ENCODE results near the gene SSBP3.
"Not testable (repeated sequence)": the region's sequence is repeated elsewhere in the genome, so short reads cannot be mapped to it uniquely, and the experiment has no call there.

Gene SSBP3

DNA sequence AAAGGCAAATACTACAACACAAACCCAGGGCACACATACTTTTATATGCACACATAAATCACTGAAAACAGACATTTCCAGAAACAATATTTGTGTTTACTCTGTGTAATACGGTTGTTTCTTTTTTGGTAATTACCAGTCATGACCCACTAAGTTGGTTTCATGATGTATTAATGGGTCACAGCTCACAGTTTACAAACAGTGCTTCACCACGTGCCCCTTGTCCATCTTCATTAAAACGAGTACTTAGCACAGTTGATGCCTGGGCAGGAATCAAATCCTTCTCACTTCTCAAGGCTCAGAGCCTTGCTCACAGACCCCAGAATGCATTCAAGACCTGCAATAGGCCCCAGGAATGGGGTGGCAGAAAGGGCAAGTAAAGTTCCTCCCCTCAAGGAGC, 13.8 kb downstream of the SSBP3 start:
- DNase-seq (ENCODE audit: low spot score) = no peak

- no peak for DNase-seq (ENCODE audit: low spot score)
These were observed 14.6 kb downstream of the SSBP3 start for GRCh38 chr1:54391450-54392209.

- DNase-seq (ENCODE audit: low spot score) = no peak
These were observed 15.5 kb downstream of the SSBP3 start for GRCh38 chr1:54390655-54391054.

GRCh38 chr1:54389608-54390007, 16.6 kb downstream of the SSBP3 start:
- DNase-seq (ENCODE audit: low spot score) = not testable (repeated sequence)

DNA sequence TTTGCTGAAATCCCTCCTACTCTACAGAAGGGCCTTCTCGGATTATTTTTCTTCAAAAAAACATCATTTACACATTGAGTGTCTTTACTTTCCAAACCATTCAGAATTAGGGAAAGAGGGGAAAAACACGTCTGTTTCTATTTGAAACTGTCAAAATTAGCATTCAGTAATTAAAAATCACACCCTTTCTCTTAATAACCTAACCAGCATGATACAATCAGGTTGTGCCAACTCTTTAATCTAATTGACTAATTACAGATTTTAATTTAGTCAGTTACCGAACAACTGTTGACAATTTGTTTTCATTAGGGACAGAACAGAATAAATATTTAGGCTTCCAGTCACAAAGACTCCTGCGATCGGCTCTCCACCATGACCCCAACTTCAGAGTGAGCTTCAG, 18.8 kb downstream of the SSBP3 start:
- no peak for DNase-seq (ENCODE audit: low spot score)

DNA sequence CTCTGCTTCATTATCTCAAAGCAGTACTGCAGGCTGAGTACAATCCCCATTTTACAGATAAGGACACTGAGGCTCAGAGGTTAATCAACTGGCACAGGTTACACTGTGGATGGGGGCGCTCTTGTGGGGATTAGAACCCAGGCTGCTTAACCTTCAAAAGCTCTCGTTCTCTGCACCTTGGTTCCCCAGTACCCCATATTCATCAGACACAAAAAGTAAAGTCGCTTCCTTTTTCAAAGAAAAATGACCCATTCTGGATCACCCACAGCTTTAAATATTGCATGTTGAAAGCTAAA, 20.5 kb downstream of the SSBP3 start:
- no peak for DNase-seq (ENCODE audit: low spot score)

GRCh38 chr1:54384918-54385726, 21.1 kb downstream of the SSBP3 start:
- no peak for DNase-seq (ENCODE audit: low spot score)

DNA sequence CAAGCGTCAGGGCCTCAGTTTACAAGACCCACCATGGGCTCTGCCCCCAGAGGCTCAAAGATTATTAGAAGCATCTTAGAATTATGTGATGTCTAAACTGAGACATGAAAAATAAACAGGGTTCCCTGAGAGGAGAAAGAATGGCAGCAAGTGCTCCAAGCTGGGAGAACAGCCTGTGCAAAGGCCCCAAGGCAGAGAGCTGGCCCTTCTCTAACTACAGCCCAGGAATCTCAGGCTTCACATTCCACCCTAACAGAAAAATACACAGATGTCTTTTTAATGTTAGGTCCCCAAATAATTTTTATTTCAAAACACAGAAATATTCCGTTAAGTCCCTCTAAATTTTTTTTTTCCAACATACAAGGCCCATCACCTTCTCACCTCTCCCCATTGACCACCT, 21.7 kb downstream of the SSBP3 start:
- no peak for DNase-seq (ENCODE audit: low spot score)

DNA sequence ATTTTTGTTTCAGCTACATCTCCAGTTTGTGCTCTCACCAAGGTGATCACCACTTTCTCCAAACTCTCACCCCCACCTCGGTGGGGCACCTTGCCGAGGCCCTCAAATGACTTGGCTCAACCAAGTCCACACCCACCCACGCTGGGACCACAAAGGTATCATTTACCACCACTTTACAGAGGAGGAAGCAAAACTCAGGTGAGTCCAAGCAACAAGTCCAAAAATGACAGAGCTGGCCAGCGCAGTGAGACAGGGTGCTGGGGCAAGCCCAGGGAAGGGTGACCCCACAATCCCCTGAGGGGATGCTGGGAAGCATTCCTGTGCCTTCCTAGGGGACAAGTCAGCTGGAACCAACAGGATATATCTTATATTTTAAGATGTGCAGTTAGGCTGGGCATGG, 24.7 kb downstream of the SSBP3 start:
- DNase-seq (ENCODE audit: low spot score) = no peak

DNA sequence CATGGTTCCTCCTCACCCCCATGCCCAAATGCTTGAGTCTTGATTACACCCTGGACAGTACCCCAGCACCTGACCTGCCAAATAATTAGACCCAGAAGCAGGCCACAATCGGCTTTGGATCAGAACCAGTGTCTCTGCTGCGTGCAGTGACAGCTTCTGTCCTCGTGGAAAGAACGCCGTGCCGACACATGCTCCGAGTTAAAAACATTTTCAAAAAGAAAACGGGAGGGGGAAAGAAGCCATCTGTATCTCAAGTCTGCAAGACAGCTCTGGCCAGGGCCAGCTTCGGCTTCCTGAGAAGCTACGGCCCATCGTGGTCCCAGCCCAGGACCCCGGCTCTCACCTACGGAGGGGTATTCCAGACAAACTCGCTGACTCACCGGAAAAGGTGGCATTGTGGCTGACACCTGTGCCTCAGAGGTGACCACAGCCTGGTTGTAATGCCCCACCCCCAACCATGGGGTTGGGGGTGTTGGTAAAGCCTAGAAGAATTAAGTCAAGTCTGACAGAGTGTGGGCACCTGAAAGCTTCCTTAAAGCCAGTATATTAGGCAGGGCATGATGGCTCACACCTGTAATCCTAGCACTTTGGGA, 25.8 kb downstream of the SSBP3 start:
- DNase-seq (ENCODE audit: low spot score) = peak; percentile 36

GRCh38 chr1:54379555-54380289, 26.5 kb downstream of the SSBP3 start:
- no peak for DNase-seq (ENCODE audit: low spot score)

DNA sequence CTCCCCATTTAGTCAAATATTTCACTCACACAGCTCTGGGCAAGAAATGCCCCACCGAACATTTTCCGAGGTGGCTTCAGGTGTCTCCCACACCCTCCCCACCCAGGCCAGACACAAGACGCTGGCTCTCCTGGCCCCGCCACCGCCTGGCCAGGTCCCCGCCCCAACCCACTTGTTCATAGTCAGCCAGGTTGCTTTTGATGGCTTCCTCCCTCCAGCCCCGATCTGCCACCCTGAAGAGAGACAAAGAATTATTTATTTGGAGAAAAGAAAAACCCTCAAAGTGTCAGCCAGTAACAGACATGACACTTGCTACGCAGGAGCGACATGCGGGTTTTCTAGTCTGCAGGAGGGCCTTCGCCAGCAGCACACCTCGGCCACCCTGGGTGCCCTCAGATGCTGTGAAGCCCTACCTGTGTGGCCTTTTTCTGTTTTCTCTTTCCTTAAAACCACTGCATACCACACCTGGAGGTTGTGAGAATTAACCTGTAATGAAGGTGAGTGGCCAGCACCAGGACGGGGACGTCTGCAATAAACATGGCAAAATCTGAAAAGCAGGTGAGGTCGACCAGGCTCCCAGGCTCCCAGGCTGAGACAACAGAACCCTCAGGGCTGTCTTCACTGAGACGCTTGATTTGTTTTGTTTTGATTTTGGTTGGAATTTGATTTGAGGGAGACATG, 27.2 kb downstream of the SSBP3 start:
- DNase-seq (ENCODE audit: low spot score) = no peak

- DNase-seq (ENCODE audit: low spot score) = no peak
These were observed 27.9 kb downstream of the SSBP3 start for GRCh38 chr1:54378157-54378873.

DNA sequence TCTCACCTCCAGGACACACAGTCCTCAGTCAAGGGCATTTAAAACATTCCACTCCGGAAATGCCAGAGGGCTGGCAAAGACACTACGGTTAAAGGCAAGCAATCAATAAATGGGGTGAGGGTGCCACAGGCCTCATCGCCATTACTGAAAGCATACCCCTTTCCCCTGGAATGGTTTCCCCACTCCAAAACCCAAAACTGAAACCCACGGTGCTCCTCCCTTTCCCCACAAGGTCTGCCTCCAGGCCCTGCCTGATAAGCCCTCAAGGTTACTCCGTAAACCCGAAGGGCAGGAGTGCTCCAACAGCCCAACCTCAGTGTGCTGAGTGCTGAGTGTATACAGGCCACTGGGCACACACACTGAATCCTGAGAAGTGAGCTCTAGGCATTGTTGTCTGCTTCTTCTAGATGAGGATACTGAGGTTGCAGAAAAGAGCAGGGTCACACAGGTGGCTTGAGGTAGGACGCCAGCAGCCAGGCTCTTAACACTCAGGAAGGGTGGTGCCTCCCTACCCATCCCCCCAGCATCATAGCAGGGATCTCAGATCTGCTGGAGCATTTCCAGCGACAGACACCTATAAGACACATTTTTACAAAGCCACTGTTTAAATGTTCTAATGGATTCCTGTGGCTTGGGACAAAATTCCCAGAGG, 29.0 kb downstream of the SSBP3 start:
- no peak for DNase-seq (ENCODE audit: low spot score)

- DNase-seq (ENCODE audit: low spot score) = no peak
These were observed 29.7 kb downstream of the SSBP3 start for GRCh38 chr1:54376430-54377039.

- DNase-seq (ENCODE audit: low spot score) = no peak
These were observed 30.3 kb downstream of the SSBP3 start for GRCh38 chr1:54375712-54376429.

DNA sequence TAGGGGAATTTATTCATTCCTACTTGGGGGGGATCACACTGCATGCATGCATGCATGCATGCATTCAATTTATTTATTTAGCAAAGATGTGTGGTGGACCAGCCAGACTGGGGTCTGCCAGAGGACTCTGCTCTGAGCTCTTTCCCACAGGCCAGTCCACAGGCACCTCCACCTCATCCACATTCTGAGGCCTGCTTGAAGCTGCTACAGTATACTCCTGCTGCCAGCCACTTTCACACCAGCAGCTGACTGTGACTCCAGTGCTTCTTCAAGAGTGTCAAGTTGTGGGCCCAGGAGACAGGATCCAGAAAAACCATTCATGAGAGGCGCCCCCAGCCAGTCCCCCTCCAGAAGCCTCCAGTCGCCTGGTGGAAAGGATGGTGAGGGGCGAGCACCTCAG, 30.9 kb downstream of the SSBP3 start:
- no peak for DNase-seq (ENCODE audit: low spot score)

DNA sequence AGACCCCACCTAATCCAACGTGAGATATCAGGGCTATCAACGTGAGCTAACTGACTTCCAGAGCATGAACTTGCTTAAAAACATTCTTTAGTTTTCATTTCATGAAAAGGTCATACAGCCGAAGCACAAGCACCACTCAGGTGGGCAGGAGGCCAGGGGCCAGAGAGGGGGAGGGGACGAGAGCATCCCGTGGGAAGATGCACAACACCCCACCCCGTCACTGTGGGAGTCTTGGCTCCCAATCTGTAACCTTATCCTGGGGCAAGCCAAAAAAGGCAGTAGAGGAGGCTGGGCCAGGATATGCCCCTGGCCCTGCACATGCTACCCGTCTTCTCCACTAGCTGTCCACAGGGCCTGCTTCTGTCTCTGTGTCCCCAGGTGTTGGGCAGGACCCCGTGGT, 31.4 kb downstream of the SSBP3 start:
- DNase-seq (ENCODE audit: low spot score) = no peak

DNA sequence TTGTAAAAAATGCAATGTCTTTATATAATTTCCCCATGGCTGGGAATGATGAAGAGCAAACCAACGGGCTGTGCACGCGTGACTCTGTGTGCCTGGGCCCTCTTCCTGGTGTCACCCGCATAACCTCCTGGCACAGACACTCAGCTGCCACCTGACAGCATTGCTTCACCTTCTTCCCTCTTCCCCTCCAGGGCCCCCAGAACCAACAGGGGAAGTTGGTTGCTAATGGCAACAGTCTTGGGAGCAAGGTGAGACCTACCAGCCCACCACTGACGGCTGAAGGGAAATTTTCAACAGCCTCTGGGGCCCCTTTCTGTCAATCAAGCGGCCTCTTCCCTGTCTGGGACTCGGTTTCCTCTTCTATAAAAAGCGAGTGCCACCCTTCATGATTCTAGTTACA, 33.2 kb downstream of the SSBP3 start:
- no peak for DNase-seq (ENCODE audit: low spot score)

GRCh38 chr1:54371942-54372275, 34.3 kb downstream of the SSBP3 start:
- DNase-seq (ENCODE audit: low spot score) = no peak

All from CD4-positive, alpha-beta T cell treated with Interleukin-15 for 4 hours (primary cell).